PC-9 (cell line): Measurements from ENCODE around the gene HRH1.

Experiments used
- EZH2 ChIP-seq: fragments of 200-600 bp; sonication (generic); IDR thresholded peaks from 2 replicates; pipeline ENCODE4 v1.8.0; 2017; ENCODE audit warnings: antibody characterized with exemption, low read depth
- TF ChIP-seq, protein P1 (sequence below): fragments of 200-600 bp; sonication (generic); conservative IDR thresholded peaks from 2 replicates; pipeline ENCODE4 v1.6.1; 2017; ENCODE audit warnings: mixed run types, antibody characterized with exemption, mild to moderate bottlenecking, moderate library complexity

DNA sequence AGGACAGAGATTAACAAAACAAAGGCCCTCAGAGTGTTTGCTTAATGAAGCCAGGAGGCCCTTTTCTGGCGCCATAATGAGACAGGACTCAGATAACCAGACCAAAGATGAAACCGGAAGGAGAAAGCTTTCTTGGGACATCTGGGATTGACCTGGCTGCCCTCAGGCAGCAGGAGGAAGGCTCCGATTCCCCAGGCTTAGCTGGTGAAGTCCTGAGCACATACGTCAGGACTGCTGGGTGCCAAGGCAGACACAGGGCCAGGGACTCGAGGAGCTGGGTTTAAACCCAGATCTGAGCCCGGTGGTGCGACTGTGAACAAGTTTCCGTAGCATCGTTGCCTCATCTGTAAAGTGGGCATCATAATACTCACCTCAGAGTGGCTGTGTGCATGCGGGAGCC is 36.7 kb upstream of the HRH1 start:
- TF ChIP-seq, protein P1, sequence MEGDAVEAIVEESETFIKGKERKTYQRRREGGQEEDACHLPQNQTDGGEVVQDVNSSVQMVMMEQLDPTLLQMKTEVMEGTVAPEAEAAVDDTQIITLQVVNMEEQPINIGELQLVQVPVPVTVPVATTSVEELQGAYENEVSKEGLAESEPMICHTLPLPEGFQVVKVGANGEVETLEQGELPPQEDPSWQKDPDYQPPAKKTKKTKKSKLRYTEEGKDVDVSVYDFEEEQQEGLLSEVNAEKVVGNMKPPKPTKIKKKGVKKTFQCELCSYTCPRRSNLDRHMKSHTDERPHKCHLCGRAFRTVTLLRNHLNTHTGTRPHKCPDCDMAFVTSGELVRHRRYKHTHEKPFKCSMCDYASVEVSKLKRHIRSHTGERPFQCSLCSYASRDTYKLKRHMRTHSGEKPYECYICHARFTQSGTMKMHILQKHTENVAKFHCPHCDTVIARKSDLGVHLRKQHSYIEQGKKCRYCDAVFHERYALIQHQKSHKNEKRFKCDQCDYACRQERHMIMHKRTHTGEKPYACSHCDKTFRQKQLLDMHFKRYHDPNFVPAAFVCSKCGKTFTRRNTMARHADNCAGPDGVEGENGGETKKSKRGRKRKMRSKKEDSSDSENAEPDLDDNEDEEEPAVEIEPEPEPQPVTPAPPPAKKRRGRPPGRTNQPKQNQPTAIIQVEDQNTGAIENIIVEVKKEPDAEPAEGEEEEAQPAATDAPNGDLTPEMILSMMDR: no peak
- no peak for TF ChIP-seq EZH2
